Gastroesophageal sphincter (tissue), 4 donors: ENCODE data around the gene ZFR2. TPM values are rescaled to one million over a fixed set of nuclear protein-coding genes. Genes with fewer than 3 reads are reported as not detected.

Experiments used
- ATAC-seq: fragments of 150-250 bp; one replicate; pipeline ENCODE4 v1.9.1; 2016; ENCODE audit warnings: mild to moderate bottlenecking, moderate library complexity
- H3K27ac ChIP-seq, 4 donors: fragments of 200-600 bp; sonication (generic) in 3 of 4; 1 replicate in 3 of 4; 2 replicates in 1 of 4; pipeline ENCODE4 v1.5.1; 2016 to 2019
- H3K27me3 ChIP-seq: fragments of 200-600 bp; sonication (generic); one replicate; pipeline ENCODE4 v1.5.1; 2019
- H3K36me3 ChIP-seq, 2 donors: fragments of 200-600 bp; sonication (generic); one replicate each; pipeline ENCODE4 v1.5.1; 2019; ENCODE audit warnings: control low read depth in 1 of 2
- H3K4me1 ChIP-seq, 3 donors: fragments of 200-600 bp; sonication (generic); 1 replicate in 2 of 3; 2 replicates in 1 of 3; pipeline ENCODE4 v1.5.1; 2016 to 2019; ENCODE audit warnings: control low read depth in 2 of 3
- H3K4me3 ChIP-seq, 2 donors: fragments of 200-600 bp; sonication (generic); one replicate each; pipeline ENCODE4 v1.5.1; 2019; ENCODE audit warnings: mild to moderate bottlenecking in 1 of 2, moderate library complexity in 1 of 2
- H3K9me3 ChIP-seq, 3 donors: fragments of 200-600 bp; sonication (generic); one replicate each; pipeline ENCODE4 v1.5.1; 2017 to 2019; ENCODE audit warnings: control low read depth in 2 of 3
- CTCF ChIP-seq, 4 experiments: fragments of 200-600 bp in 2 of 4; fragments of 450-650 bp in 2 of 4; sonication (generic) in 1 of 4; IDR thresholded peaks; one replicate each; pipeline ENCODE4 v1.5.1; 2017 to 2019; ENCODE audit warnings: antibody characterized with exemption in 4 of 4, mild to moderate bottlenecking in 2 of 4, moderate library complexity in 2 of 4
- EP300 ChIP-seq: sonication (generic); formaldehyde crosslinking; IDR thresholded peaks from one replicate; pipeline ENCODE4 v1.6.1; 2017; ENCODE audit warnings: antibody characterized with exemption, mild to moderate bottlenecking
- POLR2A ChIP-seq, 2 donors: fragments of 450-650 bp; IDR thresholded peaks; one replicate each; pipeline ENCODE4 v1.6.1; 2017; ENCODE audit warnings: antibody characterized with exemption in 2 of 2, mild to moderate bottlenecking in 2 of 2, moderate library complexity in 1 of 2
- POLR2AphosphoS5 ChIP-seq: sonication (generic); formaldehyde crosslinking; IDR thresholded peaks from one replicate; pipeline ENCODE4 v1.6.1; 2017; ENCODE audit warnings: antibody characterized with exemption
- WGBS, 2 donors: methylation state at CpG; one replicate each; pipeline ENCODE4 v1.1.5; 2018; ENCODE audit warnings: low coverage in 1 of 2; 5-methylcytosine and 5-hydroxymethylcytosine counted together
- total RNA-seq, 4 donors: library from RNA; depleted of rRNA; stranded (reverse); fragments of >200 nt; gene quantifications; one replicate each; pipeline ENCODE4 v1.1.0, GENCODE V29; 2016

ZFR2 gene
- under 1 TPM in 1 of 4 donors, not detected in 3; 0.13 TPM for total RNA-seq

GRCh38 chr19:3868770-3869456 lies at the start of gene ZFR2:
Gene ZFR2 (minus strand): TSS chr19:3869038. CDS start chr19:3869017, 21 bp downstream.
- Histone ChIP-seq H3K4me3 (no peak within 1 kb of the TSS), H3K4me1 (peaks cover 0 to 8% (median 4%) of the 10 kb centered on the region in 3 donors), H3K27ac (no peak within 1 kb of the TSS), H3K9me3 (peaks cover 0 to 8% (median 0%) of the 10 kb centered on the region in 3 donors), H3K36me3 (no peaks in the 10 kb centered on the region), H3K27me3 (peaks cover 74% of the 10 kb centered on the region)
- WGBS, 2 donors: 15 to 42% methylated on average over 4 to 12 of the region's 62 CpGs
- TF ChIP-seq EP300 (no peak), POLR2A (IDR thresholded peaks at IDR 0.05) (no peak), POLR2AphosphoS5 (no peak), CTCF (IDR thresholded peaks at IDR 0.05) (no peak)
- ATAC-seq: no peak

GRCh38 chr19:3916033-3916432 lies 47.2 kb upstream of the ZFR2 start:
- ATAC-seq: no peak
- Histone ChIP-seq H3K4me3 (no peak overlapping the region), H3K27ac (no peak overlapping the region), H3K27me3 (no peaks in the 10 kb centered on the region), H3K4me1 (no peaks in the 10 kb centered on the region), H3K36me3 (no peaks in the 10 kb centered on the region), H3K9me3 (peaks cover 0 to 8% (median 0%) of the 10 kb centered on the region in 3 donors)
- TF ChIP-seq POLR2A (IDR thresholded peaks at IDR 0.05) (no peak), CTCF (IDR thresholded peaks at IDR 0.05) (no peak), POLR2AphosphoS5 (no peak), EP300 (no peak)
- 93 to 100% methylated on average over 4 to 5 of the region's 5 CpGs for WGBS, 2 donors

GRCh38 chr19:3914199-3914598 lies 45.4 kb upstream of the ZFR2 start:
- no peak for ATAC-seq
- TF ChIP-seq CTCF (IDR thresholded peaks at IDR 0.05) (no peak), POLR2A (IDR thresholded peaks at IDR 0.05) (no peak), POLR2AphosphoS5 (no peak)
- Histone ChIP-seq H3K36me3 (no peaks in the 10 kb centered on the region), H3K4me1 (no peaks in the 10 kb centered on the region), H3K9me3 (peaks cover 0 to 13% (median 2%) of the 10 kb centered on the region in 3 donors), H3K27ac (no peak overlapping the region), H3K4me3 (no peak overlapping the region), H3K27me3 (no peaks in the 10 kb centered on the region)
- WGBS, 2 donors: 83 to 85% methylated on average over 5 to 7 of the region's 9 CpGs

GRCh38 chr19:3910105-3910504 lies 41.3 kb upstream of the ZFR2 start:
- no peak for TF ChIP-seq CTCF (IDR thresholded peaks at IDR 0.05)
- no peaks in the 10 kb centered on the region for H3K36me3 ChIP-seq
- peaks cover 23% of the 10 kb centered on the region for H3K27me3 ChIP-seq
- ATAC-seq: no peak
- H3K27ac ChIP-seq: no peak overlapping the region
- WGBS, 2 donors: 100% methylated on average over 1 of the region's 1 CpG
- H3K4me3 ChIP-seq: no peak overlapping the region
- H3K9me3 ChIP-seq: peaks cover 0 to 13% (median 2%) of the 10 kb centered on the region in 3 donors
- no peaks in the 10 kb centered on the region for H3K4me1 ChIP-seq
